Natural killer cell (primary cell): ENCODE measurements around the gene FAAH. TPM values are rescaled to one million over a fixed set of nuclear protein-coding genes. Genes with fewer than 3 reads are reported as not detected.

Experiments
- ATAC-seq, 3 donors: fragments of 150-1000 bp in 2 of 3; fragments of 200-7000 bp in 1 of 3; cut with Tn5 transposase; 1 replicate in 1 of 3; 2 replicates in 2 of 3; pipeline ENCODE4 v1.10.0; 2021; ENCODE audit warnings: mild to moderate bottlenecking in 2 of 3, moderate library complexity in 2 of 3
- DNase-seq, 2 donors: peaks; one replicate each; pipeline versions ENCODE4 v3.0.0 to v3.0.0-alpha.2; 2013 to 2021; ENCODE audit warnings: mixed read lengths in 1 of 2
- H3K27ac ChIP-seq: one replicate; pipeline ENCODE4 v1.5.1; 2013; ENCODE audit warnings: mild to moderate bottlenecking, low read length
- H3K27me3 ChIP-seq: one replicate; pipeline ENCODE4 v1.6.1; 2013; ENCODE audit warnings: low read length; ENCODE audit not compliant: control insufficient read depth, insufficient read depth
- H3K36me3 ChIP-seq: one replicate; pipeline ENCODE4 v1.6.1; 2013; ENCODE audit warnings: low read length; ENCODE audit not compliant: control insufficient read depth, insufficient read depth
- H3K4me1 ChIP-seq: one replicate; pipeline ENCODE4 v1.6.1; 2013; ENCODE audit warnings: low read length; ENCODE audit not compliant: control insufficient read depth, insufficient read depth
- H3K4me3 ChIP-seq: one replicate; pipeline ENCODE4 v1.5.1; 2013; ENCODE audit warnings: low read length
- H3K9me3 ChIP-seq: one replicate; pipeline ENCODE4 v1.6.1; 2013; ENCODE audit warnings: low read length; ENCODE audit not compliant: control insufficient read depth, insufficient read depth
- H3K27ac Mint-ChIP-seq, 2 donors: one replicate each; pipeline ENCODE4 v1.8.0; 2022; ENCODE audit warnings: mild to moderate bottlenecking in 2 of 2, mixed read lengths in 2 of 2, moderate library complexity in 1 of 2
- H3K27me3 Mint-ChIP-seq, 2 donors: one replicate each; pipeline ENCODE4 v1.8.0; 2022; ENCODE audit warnings: low read depth in 2 of 2, mixed read lengths in 2 of 2
- H3K36me3 Mint-ChIP-seq: one replicate; pipeline ENCODE4 v1.8.0; 2022; ENCODE audit warnings: mixed read lengths
- H3K4me1 Mint-ChIP-seq, 2 donors: one replicate each; pipeline ENCODE4 v1.8.0; 2022; ENCODE audit warnings: mixed read lengths in 2 of 2
- H3K4me3 Mint-ChIP-seq: one replicate; pipeline ENCODE4 v1.8.0; 2022; ENCODE audit warnings: mild to moderate bottlenecking, moderate library complexity, mixed read lengths
- H3K9me3 Mint-ChIP-seq, 2 donors: one replicate each; pipeline ENCODE4 v1.8.0; 2022; ENCODE audit warnings: mixed read lengths in 2 of 2
- WGBS: methylation state at CpG from one replicate; pipeline ENCODE4 v1.1.7; 2013; ENCODE audit warnings: missing lambda C conversion rate; ENCODE audit not compliant: insufficient coverage; 5-methylcytosine and 5-hydroxymethylcytosine counted together
- intact Hi-C: fragments of 100-400 bp; cut with micrococcal nuclease; formaldehyde crosslinking; loops from one replicate; pipeline ENCODE4 v1.14.2; 2022
- total RNA-seq, 4 donors: library from RNA; stranded (reverse); fragments of 120-200 nt in 1 of 4; gene quantifications; one replicate each; pipeline versions ENCODE4 v1.2.3 to v1.2.4, GENCODE V29; 2013 to 2022
- TF ChIP-seq, protein P1 (sequence below): fragments of 200-600 bp; IDR thresholded peaks from one replicate; pipeline ENCODE4 v1.8.0; 2022; ENCODE audit warnings: antibody characterized with exemption

FAAH gene
- total RNA-seq, 3 donors from 2014 or later (not counting 1 experiment from before 2014, with no cell fraction given) = 4.7 to 10.0 (median 7.9) TPM

DNA sequence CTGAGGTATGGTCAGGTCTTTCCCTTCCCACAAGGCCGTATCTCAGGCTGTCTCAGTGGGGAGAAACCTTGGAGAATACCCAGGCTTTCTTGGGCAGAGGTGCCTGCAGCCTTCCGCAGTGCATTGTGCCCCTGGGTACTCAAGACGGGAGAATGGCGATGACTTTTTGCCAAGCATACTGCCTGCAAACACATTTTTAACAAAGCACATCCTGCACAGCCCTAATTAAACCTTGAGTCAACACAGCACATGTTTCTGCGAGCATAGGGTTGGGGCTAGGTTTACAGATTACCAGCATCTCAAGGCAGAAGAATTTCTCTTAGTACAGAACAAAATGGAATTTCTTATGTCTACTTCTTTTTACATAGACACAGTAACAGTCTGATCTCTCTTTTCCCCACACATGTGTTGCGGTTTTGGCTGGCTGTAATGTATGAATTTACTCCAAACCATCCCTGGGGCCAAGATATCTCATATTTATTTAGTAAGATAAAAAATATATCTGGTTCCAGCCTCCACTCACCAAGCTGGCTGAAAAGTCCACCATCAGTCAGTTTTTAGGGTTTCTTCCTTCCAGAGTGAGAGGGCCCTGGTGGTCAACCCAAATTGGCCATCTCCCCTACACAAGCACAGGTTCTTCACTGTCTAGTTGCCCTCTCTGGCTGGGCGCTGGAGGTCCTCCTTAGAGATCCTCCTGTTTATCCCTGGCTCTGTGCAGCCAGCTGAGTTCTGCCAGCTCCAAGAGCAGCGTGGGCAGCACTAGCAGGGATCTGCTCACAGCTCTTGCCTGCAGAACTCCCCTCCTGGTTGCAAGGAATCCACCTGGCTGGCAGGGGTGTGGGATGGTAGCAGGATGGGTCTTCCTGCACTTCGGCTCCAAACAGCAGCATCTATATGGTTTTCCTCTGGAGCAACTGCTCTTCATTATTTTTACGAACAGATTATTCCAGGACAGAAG lies 2.6 kb downstream of the FAAH start:
- H3K4me3 ChIP-seq = no peak overlapping the region
- peaks cover 2 to 5% of the 10 kb centered on the region in 2 donors for H3K9me3 Mint-ChIP-seq
- H3K36me3 Mint-ChIP-seq = peaks cover 7% of the 10 kb centered on the region
- H3K36me3 ChIP-seq = no peaks in the 10 kb centered on the region
- intact Hi-C loops = no loop called here
- H3K27ac ChIP-seq = no peak overlapping the region
- H3K27ac Mint-ChIP-seq = no peak overlapping the region
- TF ChIP-seq, protein P1, sequence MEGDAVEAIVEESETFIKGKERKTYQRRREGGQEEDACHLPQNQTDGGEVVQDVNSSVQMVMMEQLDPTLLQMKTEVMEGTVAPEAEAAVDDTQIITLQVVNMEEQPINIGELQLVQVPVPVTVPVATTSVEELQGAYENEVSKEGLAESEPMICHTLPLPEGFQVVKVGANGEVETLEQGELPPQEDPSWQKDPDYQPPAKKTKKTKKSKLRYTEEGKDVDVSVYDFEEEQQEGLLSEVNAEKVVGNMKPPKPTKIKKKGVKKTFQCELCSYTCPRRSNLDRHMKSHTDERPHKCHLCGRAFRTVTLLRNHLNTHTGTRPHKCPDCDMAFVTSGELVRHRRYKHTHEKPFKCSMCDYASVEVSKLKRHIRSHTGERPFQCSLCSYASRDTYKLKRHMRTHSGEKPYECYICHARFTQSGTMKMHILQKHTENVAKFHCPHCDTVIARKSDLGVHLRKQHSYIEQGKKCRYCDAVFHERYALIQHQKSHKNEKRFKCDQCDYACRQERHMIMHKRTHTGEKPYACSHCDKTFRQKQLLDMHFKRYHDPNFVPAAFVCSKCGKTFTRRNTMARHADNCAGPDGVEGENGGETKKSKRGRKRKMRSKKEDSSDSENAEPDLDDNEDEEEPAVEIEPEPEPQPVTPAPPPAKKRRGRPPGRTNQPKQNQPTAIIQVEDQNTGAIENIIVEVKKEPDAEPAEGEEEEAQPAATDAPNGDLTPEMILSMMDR = no peak
- peaks cover 3% of the 10 kb centered on the region for H3K27me3 ChIP-seq
- H3K4me3 Mint-ChIP-seq = no peak overlapping the region
- ATAC-seq (no peak), DNase-seq (no peak)
- peaks cover 7% of the 10 kb centered on the region for H3K9me3 ChIP-seq
- H3K27me3 Mint-ChIP-seq = peaks cover 28 to 43% of the 10 kb centered on the region in 2 donors
- peaks cover 16% of the 10 kb centered on the region for H3K4me1 ChIP-seq
- peaks cover 11 to 25% of the 10 kb centered on the region in 2 donors for H3K4me1 Mint-ChIP-seq
- 92% methylated on average over 9 of the region's 10 CpGs for WGBS

DNA sequence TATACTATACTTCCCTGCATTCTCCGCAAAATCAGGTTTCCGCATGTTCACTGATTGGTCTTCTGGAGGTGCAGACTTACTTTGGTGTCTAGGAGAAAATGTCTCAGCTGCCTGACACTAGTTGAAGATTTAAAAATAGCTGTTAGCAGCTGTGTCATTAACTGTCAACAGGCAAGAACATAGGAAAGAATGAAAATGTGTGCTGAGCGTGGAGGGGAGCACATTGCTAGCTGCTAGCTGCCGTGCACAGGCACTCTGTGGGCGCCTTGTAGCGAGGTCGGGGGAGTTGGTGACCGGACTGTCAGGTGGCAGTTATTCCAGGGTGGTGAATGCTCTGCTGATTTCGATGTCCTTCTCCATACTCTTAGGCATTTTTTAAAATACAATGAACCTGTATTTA lies 5.2 kb downstream of the FAAH start:
- no peak overlapping the region for H3K4me3 ChIP-seq
- peaks cover 3% of the 10 kb centered on the region for H3K27me3 ChIP-seq
- WGBS = 42% methylated on average over 8 of the region's 9 CpGs
- H3K9me3 Mint-ChIP-seq = no peaks in the 10 kb centered on the region
- peaks cover 13 to 25% of the 10 kb centered on the region in 2 donors for H3K27me3 Mint-ChIP-seq
- intact Hi-C loops = no loop called here
- TF ChIP-seq, protein P1 = no peak
- ATAC-seq = no peak
- H3K4me3 Mint-ChIP-seq = no peak overlapping the region
- no peak for DNase-seq
- H3K27ac Mint-ChIP-seq = no peak overlapping the region
- H3K4me1 ChIP-seq = peaks cover 19% of the 10 kb centered on the region
- H3K9me3 ChIP-seq = no peaks in the 10 kb centered on the region
- no peak overlapping the region for H3K27ac ChIP-seq
- no peaks in the 10 kb centered on the region for H3K36me3 ChIP-seq
- peaks cover 5 to 17% of the 10 kb centered on the region in 2 donors for H3K4me1 Mint-ChIP-seq
- no peaks in the 10 kb centered on the region for H3K36me3 Mint-ChIP-seq

DNA sequence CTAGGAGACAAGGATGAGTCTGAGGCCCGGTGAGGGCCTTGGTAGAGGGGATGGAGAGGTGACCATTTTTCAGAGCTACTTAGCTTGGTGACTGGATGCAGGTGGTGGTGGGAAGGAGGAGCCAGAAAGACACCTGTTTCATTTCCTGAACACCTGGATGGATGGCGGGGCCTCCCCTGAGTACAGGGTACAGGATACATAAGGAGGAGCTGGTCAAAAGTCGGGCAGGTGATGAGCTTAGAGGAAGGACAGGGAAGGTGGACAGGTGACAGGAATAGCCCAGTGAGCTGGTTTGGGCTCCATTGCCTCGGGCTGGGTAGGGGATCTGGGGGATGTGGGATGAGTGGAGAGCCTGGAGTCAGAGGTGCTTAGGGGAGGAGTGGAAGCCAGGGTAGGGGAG lies 6.3 kb downstream of the FAAH start:
- Histone ChIP-seq H3K27me3 (no peaks in the 10 kb centered on the region), H3K36me3 (no peaks in the 10 kb centered on the region), H3K4me3 (no peak overlapping the region), H3K4me1 (peaks cover 14% of the 10 kb centered on the region), H3K9me3 (no peaks in the 10 kb centered on the region), H3K27ac (no peak overlapping the region)
- Mint-ChIP-seq H3K4me3 (no peak overlapping the region), H3K4me1 (peaks cover 3 to 7% of the 10 kb centered on the region in 2 donors), H3K27me3 (peaks cover 5 to 16% of the 10 kb centered on the region in 2 donors), H3K9me3 (no peaks in the 10 kb centered on the region), H3K27ac (no peak overlapping the region), H3K36me3 (no peaks in the 10 kb centered on the region)
- TF ChIP-seq, protein P1 = no peak
- DNase-seq (no peak), ATAC-seq (no peak)
- intact Hi-C loops = no loop called here
- 63% methylated on average over 4 of the region's 4 CpGs for WGBS
